K562 (cell line): ENCODE results near the gene DELE1. TPM values are rescaled to one million over a fixed set of nuclear protein-coding genes. Genes with fewer than 3 reads are reported as not detected.

ENCODE experiments used
- ASH1L ChIP-seq: fragments of 450-650 bp; IDR thresholded peaks from 2 replicates; pipeline ENCODE4 v1.6.1; 2018; ENCODE audit warnings: borderline replicate concordance, mild to moderate bottlenecking, low read depth; ENCODE audit not compliant: partially characterized antibody
- BRF1 ChIP-seq: IDR thresholded peaks from 3 replicates; pipeline ENCODE4 v1.6.1; 2011; ENCODE audit warnings: borderline replicate concordance, mild to moderate bottlenecking; ENCODE audit not compliant: insufficient read length; ENCODE audit errors: extremely low read depth
- CBX3 ChIP-seq, 2 experiments: IDR thresholded peaks; 1 replicate in 1 of 2; 2 replicates in 1 of 2; pipeline ENCODE4 v1.6.1; 2012; ENCODE audit warnings: inconsistent platforms in 2 of 2, low read length in 2 of 2, borderline replicate concordance in 1 of 2, control low read depth in 1 of 2
- CCNT2 ChIP-seq: IDR thresholded peaks from 2 replicates; pipeline ENCODE4 v1.6.1; 2011; ENCODE audit warnings: borderline replicate concordance, low read depth, mild to moderate bottlenecking, moderate library complexity, mixed read lengths, low read length; ENCODE audit not compliant: insufficient read length; ENCODE audit errors: extremely low read depth
- ETS2 ChIP-seq: IDR thresholded peaks from 2 replicates; pipeline ENCODE4 v1.6.1; 2016; ENCODE audit warnings: borderline replicate concordance, missing genetic modification characterization, mild to moderate bottlenecking, moderate library complexity, missing compliant biosample characterization; ENCODE audit not compliant: poor library complexity, severe bottlenecking
- MBD1 ChIP-seq: fragments of 250-450 bp; sonication (Bioruptor Pico); IDR thresholded peaks from 2 replicates; pipeline ENCODE4 v1.8.0; 2022; ENCODE audit warnings: inconsistent platforms
- MTF1 ChIP-seq: fragments of 250-450 bp; sonication (Bioruptor Pico); IDR thresholded peaks from 2 replicates; pipeline ENCODE4 v1.9.0; 2021; ENCODE audit warnings: moderate library complexity, mild to moderate bottlenecking, inconsistent platforms, borderline replicate concordance
- NCOR1 ChIP-seq: fragments of 450-650 bp; IDR thresholded peaks from 2 replicates; pipeline ENCODE4 v1.6.1; 2016; ENCODE audit warnings: mild to moderate bottlenecking, moderate library complexity
- PATZ1 ChIP-seq: fragments of 250-450 bp; sonication (Bioruptor Pico); IDR thresholded peaks from 2 replicates; pipeline ENCODE4 v1.5.0; 2020; ENCODE audit warnings: mild to moderate bottlenecking, borderline replicate concordance
- PPARD ChIP-seq: fragments of 250-450 bp; sonication (Bioruptor Pico); IDR thresholded peaks from 2 replicates; pipeline ENCODE4 v1.8.0; 2022; ENCODE audit warnings: inconsistent platforms, mild to moderate bottlenecking, moderate library complexity
- RBM25 ChIP-seq: fragments of 200-400 bp; formaldehyde crosslinking; IDR thresholded peaks from 2 replicates; pipeline ENCODE4 v1.6.1; 2018; ENCODE audit warnings: low read length, low read depth, moderate library complexity; ENCODE audit not compliant: severe bottlenecking
- SMARCC2 ChIP-seq: fragments of 450-650 bp; IDR thresholded peaks from 2 replicates; pipeline ENCODE4 v1.6.1; 2017; ENCODE audit warnings: antibody characterized with exemption, moderate library complexity, mild to moderate bottlenecking, low read depth
- SP1 ChIP-seq: sonication (generic); formaldehyde crosslinking; IDR thresholded peaks from 2 replicates; pipeline ENCODE4 v1.8.1; 2022; ENCODE audit warnings: mild to moderate bottlenecking, missing genetic modification reagents
- TCF7L2 ChIP-seq: fragments of 150-350 bp; IDR thresholded peaks from 2 replicates; pipeline ENCODE4 v1.6.1; 2016; ENCODE audit warnings: low read depth, mild to moderate bottlenecking, low read length, moderate library complexity
- ZNF384 ChIP-seq: IDR thresholded peaks from 2 replicates; pipeline ENCODE4 v1.6.1; 2012; ENCODE audit warnings: low read depth, low read length, improper control_type of control experiment
- ZNF511 ChIP-seq: sonication (generic); formaldehyde crosslinking; IDR thresholded peaks from 2 replicates; pipeline ENCODE4 v1.8.0; 2022; ENCODE audit warnings: mild to moderate bottlenecking, missing genetic modification reagents
- polyA plus RNA-seq, 8 experiments: library from polyadenylated mRNA; depleted of rRNA in 4 of 8; stranded (reverse) in 5 of 8; unstranded in 3 of 8; fragments of >200 nt; fragmentation: Nextera tagmentation in 2 of 8; fragmentation: Illumina TruSeq in 1 of 8; extraction: Ambion mirVana in 2 of 8; extraction: Trizol in 1 of 8; gene quantifications; 2 replicates each; pipeline versions ENCODE4 v1.2.1 to v1.2.3, GENCODE V29; 2011 to 2014; ENCODE audit warnings: inconsistent platforms in 1 of 8, missing spikeins in 1 of 8
- total RNA-seq, 7 experiments: library from RNA; depleted of rRNA in 6 of 7; stranded (reverse); fragments of >200 nt in 6 of 7; fragmentation: Illumina TruSeq in 2 of 7; extraction: Trizol in 2 of 7; gene quantifications; 2 replicates each; pipeline versions ENCODE4 v1.2.1 to v1.2.3, GENCODE V29; 2011 to 2021; ENCODE audit warnings: low replicate concordance in 1 of 7
- TF ChIP-seq, protein P1 (sequence below): sonication (generic); formaldehyde crosslinking; IDR thresholded peaks from 2 replicates; pipeline ENCODE4 v1.8.1; 2023; ENCODE audit warnings: mild to moderate bottlenecking, missing genetic modification reagents
- TF ChIP-seq, protein P2 (sequence below): fragments of 450-650 bp; IDR thresholded peaks from 2 replicates; pipeline ENCODE4 v1.6.1; 2014; ENCODE audit warnings: low read depth, mild to moderate bottlenecking, moderate library complexity, borderline replicate concordance

Gene DELE1
- total and polyA plus RNA-seq, 9 of the 15 experiments (the other 6 are each of a cell fraction or from before 2014, with no cell fraction given): 16.6 to 74.4 (median 49.8) TPM

DNA sequence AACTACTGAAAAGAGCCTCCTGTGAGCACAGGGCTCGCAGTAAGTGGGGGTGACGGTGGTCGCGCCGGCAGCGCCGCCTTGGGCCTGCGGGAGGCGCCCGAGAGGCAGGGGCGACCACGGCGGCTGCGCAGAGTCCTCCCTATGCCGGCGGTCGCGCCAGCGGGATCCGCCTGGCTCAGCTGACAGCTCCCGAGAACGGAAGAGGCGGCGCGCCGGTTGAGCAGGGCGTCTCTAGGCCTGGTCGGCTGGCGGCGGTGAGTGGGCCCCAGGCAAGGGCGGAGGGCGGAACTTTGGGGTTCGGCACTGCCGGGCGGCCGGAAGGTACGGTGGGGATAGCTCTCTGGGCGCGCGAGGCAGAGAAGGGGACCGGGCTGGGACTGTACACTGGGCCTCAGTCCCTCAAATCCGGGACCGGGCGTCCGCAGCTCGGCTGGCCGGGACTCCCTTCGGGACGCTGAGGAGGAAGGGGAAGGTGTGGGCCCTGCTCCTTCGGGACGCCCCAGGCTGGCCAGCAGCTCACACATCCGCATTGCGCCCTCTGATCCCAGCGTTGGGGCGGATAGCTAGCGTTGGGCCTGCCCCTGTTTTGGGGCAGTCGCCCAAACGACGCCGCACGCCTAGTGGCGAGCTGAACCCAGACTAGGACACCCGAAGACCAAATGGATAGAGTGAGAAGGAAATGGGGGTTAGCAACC is 45.4 kb downstream of the DELE1 start, which contains the start of gene RNF14 (continued):
- TF ChIP-seq, protein P1, sequence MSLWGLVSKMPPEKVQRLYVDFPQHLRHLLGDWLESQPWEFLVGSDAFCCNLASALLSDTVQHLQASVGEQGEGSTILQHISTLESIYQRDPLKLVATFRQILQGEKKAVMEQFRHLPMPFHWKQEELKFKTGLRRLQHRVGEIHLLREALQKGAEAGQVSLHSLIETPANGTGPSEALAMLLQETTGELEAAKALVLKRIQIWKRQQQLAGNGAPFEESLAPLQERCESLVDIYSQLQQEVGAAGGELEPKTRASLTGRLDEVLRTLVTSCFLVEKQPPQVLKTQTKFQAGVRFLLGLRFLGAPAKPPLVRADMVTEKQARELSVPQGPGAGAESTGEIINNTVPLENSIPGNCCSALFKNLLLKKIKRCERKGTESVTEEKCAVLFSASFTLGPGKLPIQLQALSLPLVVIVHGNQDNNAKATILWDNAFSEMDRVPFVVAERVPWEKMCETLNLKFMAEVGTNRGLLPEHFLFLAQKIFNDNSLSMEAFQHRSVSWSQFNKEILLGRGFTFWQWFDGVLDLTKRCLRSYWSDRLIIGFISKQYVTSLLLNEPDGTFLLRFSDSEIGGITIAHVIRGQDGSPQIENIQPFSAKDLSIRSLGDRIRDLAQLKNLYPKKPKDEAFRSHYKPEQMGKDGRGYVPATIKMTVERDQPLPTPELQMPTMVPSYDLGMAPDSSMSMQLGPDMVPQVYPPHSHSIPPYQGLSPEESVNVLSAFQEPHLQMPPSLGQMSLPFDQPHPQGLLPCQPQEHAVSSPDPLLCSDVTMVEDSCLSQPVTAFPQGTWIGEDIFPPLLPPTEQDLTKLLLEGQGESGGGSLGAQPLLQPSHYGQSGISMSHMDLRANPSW (CRISPR knock-in tag): no peak
- TF ChIP-seq ZNF384 (no peak; the same call in 1 of the 2 replicates), BRF1 (no peak), ZNF511 (CRISPR knock-in tag) (peak; percentile 82), PPARD (CRISPR knock-in tag) (no peak), PATZ1 (CRISPR knock-in tag) (no peak), ETS2 (no peak), ASH1L (no peak), MBD1 (CRISPR knock-in tag) (no peak), NCOR1 (0 out of 2 replicates have a peak, but pooled peaks have one; percentile 10), CBX3 (IDR thresholded peaks at IDR 0.05; ENCODE audit: borderline replicate concordance in 1 of 2, low read length in 2 of 2) (0 out of 3 replicates have a peak, but pooled peaks of 1 of the 2 experiments have one; percentile 43), SMARCC2 (no peak), RBM25 (no peak), TCF7L2 (no peak), CCNT2 (peak; percentile 85), MTF1 (CRISPR knock-in tag) (no peak), SP1 (CRISPR knock-in tag) (peak; percentile 77)
- TF ChIP-seq, protein P2, sequence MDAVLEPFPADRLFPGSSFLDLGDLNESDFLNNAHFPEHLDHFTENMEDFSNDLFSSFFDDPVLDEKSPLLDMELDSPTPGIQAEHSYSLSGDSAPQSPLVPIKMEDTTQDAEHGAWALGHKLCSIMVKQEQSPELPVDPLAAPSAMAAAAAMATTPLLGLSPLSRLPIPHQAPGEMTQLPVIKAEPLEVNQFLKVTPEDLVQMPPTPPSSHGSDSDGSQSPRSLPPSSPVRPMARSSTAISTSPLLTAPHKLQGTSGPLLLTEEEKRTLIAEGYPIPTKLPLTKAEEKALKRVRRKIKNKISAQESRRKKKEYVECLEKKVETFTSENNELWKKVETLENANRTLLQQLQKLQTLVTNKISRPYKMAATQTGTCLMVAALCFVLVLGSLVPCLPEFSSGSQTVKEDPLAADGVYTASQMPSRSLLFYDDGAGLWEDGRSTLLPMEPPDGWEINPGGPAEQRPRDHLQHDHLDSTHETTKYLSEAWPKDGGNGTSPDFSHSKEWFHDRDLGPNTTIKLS: no peak
